Keratinocyte (primary cell): Measurements from ENCODE around the gene WNT9B.

Experiments
- EZH2 ChIP-seq: IDR thresholded peaks from one replicate; pipeline ENCODE4 v1.6.1; 2012; ENCODE audit warnings: inconsistent platforms, mild to moderate bottlenecking, low read length, moderate library complexity
- TF ChIP-seq, protein P1 (sequence below), 3 experiments: IDR thresholded peaks in 1 of 3; conservative IDR thresholded peaks in 1 of 3; optimal IDR thresholded peaks in 1 of 3; 2 replicates in 2 of 3; 3 replicates in 1 of 3; pipeline versions ENCODE3 to v1.5.1; 2011; ENCODE audit warnings: low read length in 3 of 3, mild to moderate bottlenecking in 3 of 3, moderate library complexity in 2 of 3, control low read depth in 1 of 3, inconsistent platforms in 1 of 3; ENCODE audit not compliant: insufficient read depth in 2 of 3; ENCODE audit errors: extremely low read depth in 1 of 3

- TF ChIP-seq, protein P1, sequence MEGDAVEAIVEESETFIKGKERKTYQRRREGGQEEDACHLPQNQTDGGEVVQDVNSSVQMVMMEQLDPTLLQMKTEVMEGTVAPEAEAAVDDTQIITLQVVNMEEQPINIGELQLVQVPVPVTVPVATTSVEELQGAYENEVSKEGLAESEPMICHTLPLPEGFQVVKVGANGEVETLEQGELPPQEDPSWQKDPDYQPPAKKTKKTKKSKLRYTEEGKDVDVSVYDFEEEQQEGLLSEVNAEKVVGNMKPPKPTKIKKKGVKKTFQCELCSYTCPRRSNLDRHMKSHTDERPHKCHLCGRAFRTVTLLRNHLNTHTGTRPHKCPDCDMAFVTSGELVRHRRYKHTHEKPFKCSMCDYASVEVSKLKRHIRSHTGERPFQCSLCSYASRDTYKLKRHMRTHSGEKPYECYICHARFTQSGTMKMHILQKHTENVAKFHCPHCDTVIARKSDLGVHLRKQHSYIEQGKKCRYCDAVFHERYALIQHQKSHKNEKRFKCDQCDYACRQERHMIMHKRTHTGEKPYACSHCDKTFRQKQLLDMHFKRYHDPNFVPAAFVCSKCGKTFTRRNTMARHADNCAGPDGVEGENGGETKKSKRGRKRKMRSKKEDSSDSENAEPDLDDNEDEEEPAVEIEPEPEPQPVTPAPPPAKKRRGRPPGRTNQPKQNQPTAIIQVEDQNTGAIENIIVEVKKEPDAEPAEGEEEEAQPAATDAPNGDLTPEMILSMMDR (optimal IDR thresholded peaks at IDR 0.05 in 1 of 3, IDR thresholded peaks at IDR 0.05 in 1 of 3, conservative IDR thresholded peaks at IDR 0.05 in 1 of 3; ENCODE audit: extremely low read depth in 1 of 3, insufficient read depth in 2 of 3, low read length in 3 of 3) = no peak
- no peak for TF ChIP-seq EZH2
Observed at GRCh38 chr17:46879101-46879500, 27.7 kb downstream of the WNT9B start.
